Activated T-helper 1 cell treated with anti-CD3 and anti-CD28 coated beads, Interleukin-2, amount 50 U/mL, for 16 hours (primary cell): ENCODE results near the gene ING5.

Experiments used
- DNase-seq, 2 donors: peaks; one replicate each; pipeline ENCODE4 v3.0.0-alpha.2; 2020; ENCODE audit warnings: low read depth in 1 of 2, low spot score in 1 of 2

The ING5 gene

DNA sequence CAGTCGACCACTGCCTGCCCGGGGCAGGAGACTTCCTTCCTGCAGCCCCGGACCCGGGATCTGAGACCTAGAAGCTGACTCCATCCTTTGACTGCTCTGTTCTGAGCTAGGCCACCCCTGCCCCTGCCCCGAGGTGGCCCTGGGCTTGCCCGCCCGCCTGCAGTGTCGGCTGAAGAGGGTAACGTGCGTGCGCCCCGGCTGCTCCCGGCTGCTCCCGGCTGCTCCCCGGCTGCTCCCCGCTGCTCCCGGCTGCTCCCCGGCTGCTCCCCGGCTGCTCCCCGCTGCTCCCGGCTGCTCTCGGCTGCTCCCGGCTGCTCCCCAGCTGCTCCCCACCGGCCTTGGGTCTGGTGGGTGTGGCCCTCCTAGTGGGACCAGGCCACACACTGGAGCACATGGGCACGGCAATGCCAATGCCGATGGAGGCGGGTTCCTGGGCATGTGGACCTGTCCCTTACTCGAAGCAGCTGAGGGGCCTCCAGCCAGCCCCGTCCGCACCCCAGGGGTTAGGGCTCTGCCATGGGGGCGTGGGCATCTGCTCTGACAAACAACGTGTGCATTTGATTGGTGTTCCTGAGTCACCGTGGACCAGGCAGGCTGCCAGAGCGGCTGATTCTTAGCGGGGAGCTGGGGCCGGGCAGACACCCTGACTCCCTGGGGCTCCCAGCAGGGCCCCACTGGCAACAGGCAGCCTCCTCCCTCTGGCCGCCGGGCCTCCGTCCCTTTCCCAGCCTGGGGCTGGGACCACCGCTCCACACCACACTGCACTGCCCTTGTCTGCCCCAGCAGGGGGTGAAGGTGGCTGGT lies 72.8 kb downstream of the ING5 start:
- DNase-seq, result no peak

DNA sequence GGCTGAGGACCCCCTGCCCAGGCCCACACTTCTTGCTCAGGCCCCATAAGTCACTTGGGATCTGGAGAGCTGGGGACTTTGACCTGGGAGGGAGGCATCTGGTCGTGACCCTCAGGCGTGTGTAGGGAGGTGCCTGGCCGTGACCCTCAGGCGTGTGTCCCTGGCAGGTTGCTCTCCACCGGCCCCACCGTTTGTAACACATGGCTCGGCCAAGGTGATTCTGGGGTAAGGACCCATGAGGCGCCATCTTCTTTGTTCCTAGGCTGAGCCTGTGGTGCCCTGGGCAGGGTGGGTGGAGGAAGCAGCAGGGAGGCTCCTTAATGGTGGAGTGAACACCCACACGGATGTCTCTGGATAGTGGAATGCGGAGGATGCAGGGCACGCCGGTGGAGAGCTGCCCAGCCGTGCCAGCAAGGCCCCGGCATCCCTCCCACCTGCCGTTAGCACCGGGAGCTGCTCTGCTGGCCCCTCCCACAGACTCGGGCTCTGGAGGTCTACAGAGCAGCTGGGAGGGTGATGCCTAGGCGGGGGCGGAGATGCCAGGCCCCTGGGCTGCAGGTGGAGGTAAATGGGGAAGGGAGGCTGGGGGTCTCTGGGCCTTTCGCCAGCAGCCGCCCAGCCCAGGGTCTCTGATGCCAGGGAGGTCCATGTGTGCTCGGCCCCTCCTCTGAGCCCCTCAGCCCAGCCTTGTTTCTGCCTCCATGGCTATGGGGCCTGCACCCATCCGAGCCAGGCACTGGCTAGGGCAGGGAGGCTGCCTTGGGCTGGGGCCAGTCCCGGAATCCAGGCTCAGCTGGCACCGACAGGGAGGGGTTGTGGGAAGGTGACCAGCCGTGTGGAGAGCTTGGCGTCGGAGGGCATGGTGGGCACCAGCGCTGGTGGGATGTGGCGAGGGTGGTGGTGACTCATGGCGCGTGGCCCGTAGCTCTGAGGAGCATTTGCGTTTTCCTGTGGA lies 73.7 kb downstream of the ING5 start:
- DNase-seq, result no peak

DNA sequence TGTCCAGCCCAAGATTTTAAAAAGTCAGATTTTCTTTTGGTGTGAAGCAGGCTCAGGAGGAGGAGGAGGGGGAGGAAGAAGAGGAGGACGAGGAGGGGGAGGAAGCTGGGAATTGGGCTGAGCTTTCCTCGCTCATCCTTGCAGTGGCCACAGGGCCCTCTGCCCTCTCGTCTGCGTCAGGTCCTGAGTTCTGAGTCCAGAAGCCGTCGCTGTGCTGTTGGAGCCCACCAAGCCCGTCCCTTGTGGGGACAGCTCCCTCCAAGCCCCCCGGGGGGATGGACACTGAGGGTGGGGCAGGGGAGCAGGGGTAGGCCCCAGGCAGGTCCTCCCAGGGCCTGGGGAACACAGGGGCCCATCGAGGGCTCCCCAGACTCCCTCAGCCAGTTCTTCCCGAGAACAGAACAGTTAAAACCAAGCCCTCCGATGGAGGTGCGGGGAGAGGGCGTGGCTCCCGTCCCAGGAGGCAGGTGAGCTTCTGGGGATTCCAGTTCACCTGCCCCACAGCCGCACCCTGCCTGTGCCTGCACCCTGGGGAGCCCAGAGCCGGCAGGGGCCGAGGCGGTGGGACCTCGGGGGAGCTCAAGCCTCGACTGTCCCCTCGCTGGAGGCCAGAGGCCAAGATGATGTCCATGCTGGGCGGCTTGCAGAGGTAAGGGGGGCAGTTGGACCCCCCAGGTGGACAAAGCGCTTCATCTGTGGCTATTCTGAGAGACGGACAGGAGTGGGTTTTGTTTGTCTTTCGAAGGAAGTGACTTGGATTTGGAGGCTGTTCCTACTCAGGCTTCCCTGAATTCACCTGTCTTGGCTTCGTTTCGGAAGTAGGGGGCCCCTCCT lies 74.7 kb downstream of the ING5 start, which contains the start of gene GAL3ST2:
TSS of gene GAL3ST2 (plus strand) at position 487 of the 834 bp plus-strand sequence. CDS start at position 621, 134 bp downstream.
- no peak for DNase-seq

DNA sequence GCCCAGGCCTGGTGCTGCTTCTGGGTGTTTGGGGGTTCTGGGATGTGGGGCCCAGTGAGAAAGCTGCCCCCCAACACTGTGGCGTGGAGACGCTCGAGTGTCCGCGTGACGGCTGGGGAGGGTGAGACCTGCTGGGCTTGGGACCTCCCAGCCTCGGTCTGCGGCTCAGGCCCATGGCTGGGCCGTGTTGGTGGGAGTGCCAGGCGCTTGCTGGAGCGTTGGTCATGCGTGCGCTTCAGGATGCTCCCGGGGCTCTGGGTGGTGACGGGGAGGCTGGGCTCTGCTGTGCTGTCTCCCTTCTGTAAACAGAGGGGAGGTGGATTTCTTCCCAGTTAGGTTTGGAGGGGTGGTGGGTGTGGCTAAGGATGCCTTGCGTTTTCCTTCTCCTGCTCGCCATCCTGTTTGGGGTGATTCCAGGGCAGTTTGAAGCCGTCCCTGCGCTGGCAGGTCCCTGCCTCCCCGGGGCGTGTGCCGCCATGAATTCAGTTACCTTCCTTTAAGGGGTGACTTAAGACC lies 75.4 kb downstream of the ING5 start:
- DNase-seq, result no peak

DNA sequence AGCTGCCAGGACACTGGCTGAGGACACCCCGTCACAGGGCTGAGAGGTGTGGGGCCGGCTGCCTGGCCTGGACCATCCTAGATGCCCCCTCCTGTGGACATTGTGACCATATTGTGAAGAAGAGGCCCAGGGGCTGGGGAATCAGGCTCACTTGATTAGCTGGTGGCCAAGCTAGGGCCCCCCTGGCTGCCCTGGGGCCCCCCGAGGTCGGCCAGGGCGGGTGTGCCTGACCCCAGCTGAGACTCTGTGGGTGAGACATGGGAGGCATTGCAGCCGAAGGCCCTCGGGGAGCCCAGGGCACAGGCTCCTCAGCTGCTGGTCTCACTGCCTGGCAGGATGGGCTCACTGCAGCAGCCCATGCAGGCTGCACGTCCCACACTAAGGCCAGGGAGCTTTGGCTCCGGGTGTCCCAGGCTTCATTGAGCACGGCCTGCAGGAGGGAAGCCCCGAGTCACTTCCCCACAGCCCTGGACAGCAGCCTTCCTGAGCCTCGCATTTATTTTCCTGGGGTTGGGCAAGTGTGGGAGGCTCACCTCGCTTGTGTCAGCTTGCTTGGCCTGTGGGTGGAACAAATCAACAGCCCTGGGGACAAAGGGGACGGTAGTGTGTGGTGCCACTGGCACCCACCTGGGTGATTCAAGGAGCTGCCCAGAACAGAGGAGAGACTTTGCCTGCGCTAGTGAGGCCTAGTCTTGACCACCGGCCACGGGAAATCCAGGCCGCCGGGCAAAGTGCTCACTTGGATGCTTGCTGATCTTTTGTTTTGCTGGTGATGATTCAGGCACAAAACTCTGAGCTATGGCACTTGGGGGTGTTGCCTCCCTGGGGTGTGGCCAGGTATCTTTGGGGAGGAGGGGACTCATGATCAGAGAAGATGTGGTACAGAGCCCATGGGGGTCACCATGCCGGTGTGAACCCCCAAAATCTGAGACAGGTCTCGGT lies 76.1 kb downstream of the ING5 start:
- no peak for DNase-seq
